ENCODE results near the gene PIR.

DNA sequence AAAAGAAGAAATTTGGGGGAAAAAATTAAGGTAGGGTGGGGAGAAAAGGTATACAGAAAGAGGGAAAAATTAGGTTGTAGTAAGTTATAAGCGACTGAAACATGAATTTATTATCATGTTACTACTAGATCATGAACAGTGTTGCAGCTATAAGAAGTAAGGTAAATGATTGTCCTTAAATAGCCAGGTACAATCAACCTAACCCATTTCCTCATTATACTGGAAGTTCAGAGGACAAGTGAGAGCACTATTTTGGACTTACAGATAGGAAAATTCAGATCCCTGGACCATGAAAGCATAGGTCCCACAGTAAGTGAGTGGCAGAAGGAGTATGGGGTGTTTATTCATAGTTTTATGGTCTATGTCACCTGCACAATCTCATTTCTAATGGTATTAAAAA lies 23.5 kb downstream of the PIR start:
- TF ChIP-seq, protein P1, sequence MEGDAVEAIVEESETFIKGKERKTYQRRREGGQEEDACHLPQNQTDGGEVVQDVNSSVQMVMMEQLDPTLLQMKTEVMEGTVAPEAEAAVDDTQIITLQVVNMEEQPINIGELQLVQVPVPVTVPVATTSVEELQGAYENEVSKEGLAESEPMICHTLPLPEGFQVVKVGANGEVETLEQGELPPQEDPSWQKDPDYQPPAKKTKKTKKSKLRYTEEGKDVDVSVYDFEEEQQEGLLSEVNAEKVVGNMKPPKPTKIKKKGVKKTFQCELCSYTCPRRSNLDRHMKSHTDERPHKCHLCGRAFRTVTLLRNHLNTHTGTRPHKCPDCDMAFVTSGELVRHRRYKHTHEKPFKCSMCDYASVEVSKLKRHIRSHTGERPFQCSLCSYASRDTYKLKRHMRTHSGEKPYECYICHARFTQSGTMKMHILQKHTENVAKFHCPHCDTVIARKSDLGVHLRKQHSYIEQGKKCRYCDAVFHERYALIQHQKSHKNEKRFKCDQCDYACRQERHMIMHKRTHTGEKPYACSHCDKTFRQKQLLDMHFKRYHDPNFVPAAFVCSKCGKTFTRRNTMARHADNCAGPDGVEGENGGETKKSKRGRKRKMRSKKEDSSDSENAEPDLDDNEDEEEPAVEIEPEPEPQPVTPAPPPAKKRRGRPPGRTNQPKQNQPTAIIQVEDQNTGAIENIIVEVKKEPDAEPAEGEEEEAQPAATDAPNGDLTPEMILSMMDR (IDR thresholded peaks at IDR 0.05; ENCODE audit: low read depth, low read length), result no peak
- no peak for TF ChIP-seq EZH2phosphoT487 (IDR thresholded peaks at IDR 0.05; ENCODE audit: low read depth)
